DMS114 treated with DMSO at 0.1 percent for 48 hours (cell line): Measurements from ENCODE around the gene MATN4.
"Not testable (repeated sequence)": the region's sequence is repeated elsewhere in the genome, so short reads cannot be mapped to it uniquely, and the experiment has no call there.

Experiments
- DNase-seq: peaks from one replicate; lab custom pipeline; 2025; ENCODE audit not compliant: unreplicated experiment; lab: John Stamatoyannopoulos, UW

Gene MATN4

GRCh38 chr20:45308117-45308778 is at the start of gene MATN4:
Gene MATN4, minus strand, starts transcription at chr20:45308299. Its CDS starts 2,717 bp downstream, at chr20:45305582.
- no peak for DNase-seq

- no peak for DNase-seq
Observed at GRCh38 chr20:45355209-45356084, 47.3 kb upstream of the MATN4 start.

GRCh38 chr20:45354423-45355208 is 46.5 kb upstream of the MATN4 start:
- DNase-seq, result no peak

- no peak for DNase-seq
Observed at GRCh38 chr20:45353746-45354145, 45.6 kb upstream of the MATN4 start.

- DNase-seq, result no peak
Observed at GRCh38 chr20:45352729-45353128, 44.6 kb upstream of the MATN4 start.

- DNase-seq, result not testable (repeated sequence)
Observed at GRCh38 chr20:45350795-45351194, 42.7 kb upstream of the MATN4 start.

- DNase-seq, result no peak
Observed at GRCh38 chr20:45350217-45350616, 42.1 kb upstream of the MATN4 start.

GRCh38 chr20:45347936-45348778 is 40.1 kb upstream of the MATN4 start, which contains the start of gene SDC4:
Gene SDC4, minus strand, starts transcription at chr20:45348424. Its CDS starts 40 bp downstream, at chr20:45348384.
- DNase-seq, result no peak

- DNase-seq, result no peak
Observed at GRCh38 chr20:45347297-45347935, 39.3 kb upstream of the MATN4 start.

- DNase-seq, result no peak
Observed at GRCh38 chr20:45346851-45347250, 38.8 kb upstream of the MATN4 start.

GRCh38 chr20:45346291-45346718 is 38.2 kb upstream of the MATN4 start:
- no peak for DNase-seq

- DNase-seq, result no peak
Observed at GRCh38 chr20:45345104-45345936, 37.2 kb upstream of the MATN4 start.

- no peak for DNase-seq
Observed at GRCh38 chr20:45344168-45344860, 36.2 kb upstream of the MATN4 start.

GRCh38 chr20:45343532-45344167 is 35.6 kb upstream of the MATN4 start:
- no peak for DNase-seq

- DNase-seq, result no peak
Observed at GRCh38 chr20:45342855-45343531, 34.9 kb upstream of the MATN4 start.

- no peak for DNase-seq
Observed at GRCh38 chr20:45341939-45342854, 34.1 kb upstream of the MATN4 start.
